ENCODE measurements around the gene SPTBN1.

Gene SPTBN1

DNA sequence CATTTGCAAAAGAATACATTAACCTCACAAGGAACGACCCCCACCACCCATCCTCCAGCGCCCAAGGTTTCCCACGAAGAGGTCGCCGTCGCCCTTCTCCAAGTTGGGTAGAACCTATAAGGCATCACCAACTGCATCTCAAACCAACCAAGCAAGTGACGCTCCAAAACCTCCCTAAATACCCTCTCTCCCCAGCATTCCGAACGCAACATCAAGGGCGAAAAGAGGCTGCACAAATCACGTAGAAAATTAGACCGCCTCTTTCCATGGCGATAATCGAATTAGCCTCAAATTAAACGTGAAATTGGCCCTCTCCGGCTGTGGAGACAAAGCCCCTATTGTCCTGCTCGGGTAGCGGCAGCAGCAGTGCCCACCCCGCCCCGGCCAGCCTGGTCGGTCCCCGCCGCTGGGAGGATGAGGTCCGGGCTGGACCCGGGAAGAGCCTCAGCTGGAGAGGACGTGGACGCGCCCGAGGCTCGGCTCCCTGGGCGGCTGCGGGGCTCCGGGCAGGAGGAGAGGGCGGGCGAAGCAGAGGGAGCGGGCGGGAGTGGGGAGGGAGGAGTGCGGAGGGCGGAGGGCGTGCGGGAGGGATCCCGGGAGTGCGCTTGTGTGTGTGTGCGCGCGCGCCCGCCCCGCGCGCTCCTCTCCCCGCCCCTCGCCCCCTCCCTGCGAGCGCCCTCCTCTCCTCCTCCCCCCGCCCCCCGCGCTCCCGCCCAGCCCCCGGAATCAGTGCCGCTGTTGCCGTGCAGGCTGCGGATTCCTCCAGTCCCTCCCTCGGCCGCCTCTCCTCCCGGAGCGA lies at the start of gene SPTBN1:
Gene SPTBN1 (plus strand): TSS at position 765 of the 799 bp plus-strand sequence. CDS start 70,092 bp downstream, outside the sequence.
- peak; percentile 71 for DNase-seq

- DNase-seq: no peak
Observed at GRCh38 chr2:54407693-54408092, 48.4 kb upstream of the SPTBN1 start.

DNA sequence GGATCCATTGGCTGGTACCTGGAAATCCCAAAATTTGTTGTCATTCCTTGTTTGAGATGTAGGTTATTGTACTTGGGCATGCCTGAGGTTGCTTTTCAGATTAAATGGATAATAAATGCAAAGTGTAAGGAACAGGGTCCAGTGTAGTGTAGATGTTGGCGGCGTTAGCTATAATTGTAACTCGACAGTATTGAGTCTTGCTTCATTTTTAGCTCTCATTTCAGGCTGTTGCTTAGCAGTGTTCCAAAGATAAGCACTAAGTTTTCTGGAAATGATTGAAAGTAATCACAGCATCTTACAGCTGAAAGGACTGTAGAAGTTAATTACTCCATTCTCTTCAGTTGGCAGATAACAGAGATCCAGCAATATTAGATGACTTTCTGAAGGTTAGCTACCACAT lies 47.8 kb upstream of the SPTBN1 start:
- no peak for DNase-seq

GRCh38 chr2:54409752-54410151 lies 46.4 kb upstream of the SPTBN1 start:
- no peak for DNase-seq

DNA sequence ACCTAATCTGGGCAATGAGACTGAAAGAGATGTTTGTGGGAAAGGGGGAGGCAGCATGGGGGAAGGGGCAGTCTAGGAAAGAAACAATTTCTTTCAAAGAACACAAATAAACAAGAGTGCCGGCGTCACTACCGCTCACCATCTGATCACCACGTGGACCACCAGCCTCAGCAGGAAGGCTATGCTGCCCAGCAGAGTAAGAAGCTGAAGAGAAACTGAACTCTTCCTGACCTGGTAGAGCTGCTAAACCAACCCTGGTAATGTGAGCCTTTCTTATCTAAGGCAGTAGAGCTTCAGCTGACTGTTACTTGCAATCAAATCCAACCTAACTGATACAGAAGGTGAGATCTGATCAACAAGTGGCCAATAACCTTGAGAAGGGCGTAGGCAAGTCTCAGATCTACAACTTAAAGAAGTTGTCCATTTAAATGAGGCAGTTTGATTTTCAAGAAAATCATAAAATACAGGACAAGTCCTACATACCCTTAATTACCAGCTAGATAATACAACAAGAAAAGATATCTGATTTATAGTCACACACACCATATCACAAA lies 44.2 kb upstream of the SPTBN1 start:
- DNase-seq: no peak

GRCh38 chr2:54416166-54416813 lies 39.8 kb upstream of the SPTBN1 start:
- no peak for DNase-seq

DNA sequence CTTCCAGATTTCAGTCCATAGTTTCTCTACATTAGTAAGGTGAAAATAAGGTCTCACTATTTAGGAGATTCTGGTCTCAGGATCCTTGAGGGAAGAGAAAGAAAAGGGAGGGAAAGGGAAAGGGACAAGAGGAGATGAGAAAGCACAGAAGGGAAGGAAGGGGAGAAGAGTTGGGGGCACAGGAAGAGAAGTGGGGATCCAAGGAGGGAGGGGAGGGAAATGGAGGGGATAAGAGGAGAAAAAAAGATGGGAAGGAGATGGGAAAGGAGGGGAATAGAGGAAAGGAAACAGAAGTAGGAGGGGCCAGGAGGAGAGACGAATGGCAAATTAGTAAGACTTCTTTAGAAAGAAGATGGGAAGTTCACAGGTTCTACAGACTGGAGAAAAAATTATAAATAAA lies 39.2 kb upstream of the SPTBN1 start:
- no peak for DNase-seq

DNA sequence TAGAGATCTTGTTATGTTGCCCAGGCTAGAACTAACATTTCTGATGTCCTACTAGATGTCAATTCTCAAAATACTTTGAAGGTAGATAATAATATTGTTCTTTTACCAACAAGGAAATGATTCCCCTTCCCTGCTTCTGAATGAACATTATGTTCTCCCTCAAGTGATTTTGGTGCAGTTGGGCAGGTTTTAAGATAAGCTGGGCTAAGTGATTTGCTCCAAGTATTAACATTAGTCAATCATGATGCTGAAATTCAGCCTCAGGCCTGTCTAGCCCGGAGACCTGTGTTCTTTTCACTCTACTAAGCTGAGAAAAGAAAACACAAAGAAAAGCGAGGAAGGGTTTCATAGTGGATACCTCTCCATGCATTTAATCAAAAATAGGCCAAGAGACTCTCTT lies 38.5 kb upstream of the SPTBN1 start:
- no peak for DNase-seq

DNA sequence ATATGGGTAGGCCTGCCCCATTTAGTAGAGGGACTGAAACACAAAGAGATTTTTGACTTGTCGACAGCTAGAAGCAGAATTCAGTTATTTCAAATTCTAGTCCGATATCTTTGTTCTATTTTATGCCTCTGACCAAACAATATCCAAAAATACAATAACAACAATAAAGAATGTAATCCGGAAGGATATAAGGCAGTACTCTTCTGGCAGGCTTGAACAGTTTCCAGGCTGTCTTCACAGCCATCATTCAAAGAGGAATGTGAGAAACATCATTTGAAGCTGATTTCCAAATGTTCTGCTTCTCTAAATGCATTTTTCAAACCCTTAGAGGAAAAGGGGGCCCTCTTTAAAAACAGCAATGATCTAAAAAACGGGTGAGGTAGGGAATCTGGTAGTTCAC lies 36.7 kb upstream of the SPTBN1 start:
- DNase-seq: no peak

- DNase-seq: no peak
Observed at GRCh38 chr2:54419855-54420523, 36.1 kb upstream of the SPTBN1 start.

GRCh38 chr2:54420524-54421172 lies 35.5 kb upstream of the SPTBN1 start:
- no peak for DNase-seq

- no peak for DNase-seq
Observed at GRCh38 chr2:54422072-54422581, 34.0 kb upstream of the SPTBN1 start.

- no peak for DNase-seq
Observed at GRCh38 chr2:54423213-54423612, 32.9 kb upstream of the SPTBN1 start.

DNA sequence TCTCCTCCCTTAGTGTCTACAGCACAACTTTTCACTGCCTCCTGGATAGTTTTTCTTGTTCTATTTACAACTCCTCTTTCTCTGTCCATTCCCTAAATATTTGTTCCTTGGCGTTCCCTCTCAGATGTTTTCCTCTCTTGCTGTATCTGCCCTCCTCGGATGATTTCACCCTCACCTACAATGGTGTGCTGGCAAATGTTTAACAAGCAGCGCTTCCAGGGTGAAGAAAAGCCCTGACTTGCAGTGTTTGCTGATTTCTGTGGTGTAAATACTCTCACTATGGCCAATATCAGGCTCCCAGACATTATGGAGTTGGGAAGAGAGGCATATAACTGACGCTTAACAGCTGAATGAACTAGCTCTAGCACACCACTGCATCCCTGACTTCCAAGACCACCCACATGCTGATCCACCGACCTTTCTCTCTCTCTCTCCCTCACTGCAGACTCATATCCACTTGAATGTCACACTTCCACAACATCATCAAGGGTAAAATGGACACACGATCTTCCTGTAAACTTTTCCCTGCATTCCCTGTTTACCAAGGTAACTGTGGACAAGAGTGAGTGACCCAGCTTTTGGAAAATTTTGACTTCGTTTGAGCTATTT lies 31.5 kb upstream of the SPTBN1 start:
- DNase-seq: no peak

DNA sequence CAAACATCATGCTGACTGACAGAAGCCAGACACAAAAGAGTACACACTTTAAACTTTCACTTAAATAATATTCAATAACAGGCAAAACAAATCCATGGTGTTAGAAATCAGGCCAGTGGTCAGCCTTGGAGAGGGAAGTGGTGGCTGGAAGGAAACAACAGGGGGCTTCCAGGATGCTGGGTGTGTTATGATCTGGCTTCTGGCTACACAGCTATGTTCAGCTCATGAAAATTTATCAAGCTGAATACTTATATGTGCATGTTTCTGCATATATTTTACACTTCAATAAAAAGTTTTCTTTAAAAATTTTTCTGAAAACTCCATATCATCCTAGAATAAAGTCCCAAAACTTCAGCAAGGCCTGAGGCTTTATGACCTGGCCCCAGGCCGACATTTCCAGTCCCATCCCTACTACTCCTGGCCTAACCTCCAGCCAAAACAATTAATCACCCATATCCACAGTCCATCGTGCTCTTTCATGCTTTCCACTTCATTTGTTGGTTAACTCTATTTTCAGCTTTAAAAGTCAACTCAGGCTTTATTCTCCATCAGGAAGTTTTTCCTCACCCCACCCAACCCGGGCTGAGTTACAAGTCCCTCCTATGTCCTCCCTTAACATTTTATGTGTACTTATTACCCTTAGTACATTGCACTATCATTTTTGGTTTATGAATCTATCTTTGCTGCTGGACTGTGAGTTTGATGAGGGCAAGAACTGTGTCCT lies 27.9 kb upstream of the SPTBN1 start:
- no peak for DNase-seq

DNA sequence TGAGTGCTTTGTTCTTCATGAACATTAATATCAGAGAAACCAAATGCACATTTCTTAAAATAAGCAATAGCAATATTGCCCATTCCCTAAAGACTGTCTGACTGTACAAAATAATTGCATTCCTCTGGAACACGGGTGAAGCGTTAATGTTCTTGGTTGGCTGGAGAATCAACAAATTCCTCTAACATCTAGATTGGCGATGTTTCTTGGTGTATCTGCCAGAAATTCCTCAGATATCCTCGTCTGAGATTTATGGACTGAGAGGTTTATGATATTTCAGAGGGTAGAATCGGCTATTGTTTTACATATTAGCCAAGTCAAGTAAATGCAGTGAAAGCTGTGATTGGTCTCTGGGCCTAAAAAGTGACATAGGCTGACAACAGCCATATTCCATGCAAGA lies 27.1 kb upstream of the SPTBN1 start:
- DNase-seq: no peak

GRCh38 chr2:54429811-54430551 lies 26.1 kb upstream of the SPTBN1 start:
- no peak for DNase-seq

GRCh38 chr2:54430649-54431048 lies 25.5 kb upstream of the SPTBN1 start:
- DNase-seq: no peak

GRCh38 chr2:54432251-54433015 lies 23.7 kb upstream of the SPTBN1 start:
- no peak for DNase-seq

DNA sequence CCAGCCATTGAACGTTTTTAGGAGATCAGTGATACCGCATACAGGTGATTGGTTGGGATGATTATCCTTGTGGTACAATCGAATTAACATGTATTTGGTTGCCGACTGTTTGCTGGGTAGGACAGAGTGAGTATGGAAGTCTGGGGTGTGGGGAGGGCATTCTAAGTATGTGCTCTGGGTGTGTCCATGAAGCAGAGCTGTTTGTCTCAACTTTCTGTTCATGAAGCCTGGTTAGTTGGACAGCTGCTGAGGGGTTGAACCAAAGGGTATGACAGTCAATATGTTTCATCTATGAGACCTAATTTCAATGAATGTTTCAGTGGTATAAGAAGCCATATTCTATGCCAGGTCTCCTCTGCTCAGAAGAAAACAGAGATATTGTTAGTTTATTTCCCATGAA lies 21.9 kb upstream of the SPTBN1 start:
- DNase-seq: no peak

Measured in NCI-H1048 (cell line).